ENCODE measurements around the gene SLC25A10.

The SLC25A10 gene

DNA sequence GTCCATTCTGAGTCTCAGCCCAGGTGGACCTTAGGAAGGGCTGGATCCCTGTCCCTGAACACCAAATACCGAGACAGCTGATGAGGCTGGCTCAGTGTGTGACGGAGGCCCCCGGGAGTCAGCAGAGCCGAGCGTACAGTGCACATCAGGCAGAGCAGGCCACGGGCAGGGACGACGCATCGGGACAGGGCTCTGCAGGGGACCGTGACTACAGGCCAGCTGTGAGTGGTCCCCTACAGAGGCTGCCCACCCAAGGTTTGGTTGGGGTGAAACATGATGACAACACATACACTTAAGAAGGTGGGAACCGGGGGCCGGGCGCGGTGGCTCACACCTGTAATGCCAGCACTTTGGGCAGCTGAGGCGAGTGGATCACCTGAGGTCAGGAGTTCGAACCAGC lies 39.1 kb upstream of the SLC25A10 start:
- TF ChIP-seq, protein P1, sequence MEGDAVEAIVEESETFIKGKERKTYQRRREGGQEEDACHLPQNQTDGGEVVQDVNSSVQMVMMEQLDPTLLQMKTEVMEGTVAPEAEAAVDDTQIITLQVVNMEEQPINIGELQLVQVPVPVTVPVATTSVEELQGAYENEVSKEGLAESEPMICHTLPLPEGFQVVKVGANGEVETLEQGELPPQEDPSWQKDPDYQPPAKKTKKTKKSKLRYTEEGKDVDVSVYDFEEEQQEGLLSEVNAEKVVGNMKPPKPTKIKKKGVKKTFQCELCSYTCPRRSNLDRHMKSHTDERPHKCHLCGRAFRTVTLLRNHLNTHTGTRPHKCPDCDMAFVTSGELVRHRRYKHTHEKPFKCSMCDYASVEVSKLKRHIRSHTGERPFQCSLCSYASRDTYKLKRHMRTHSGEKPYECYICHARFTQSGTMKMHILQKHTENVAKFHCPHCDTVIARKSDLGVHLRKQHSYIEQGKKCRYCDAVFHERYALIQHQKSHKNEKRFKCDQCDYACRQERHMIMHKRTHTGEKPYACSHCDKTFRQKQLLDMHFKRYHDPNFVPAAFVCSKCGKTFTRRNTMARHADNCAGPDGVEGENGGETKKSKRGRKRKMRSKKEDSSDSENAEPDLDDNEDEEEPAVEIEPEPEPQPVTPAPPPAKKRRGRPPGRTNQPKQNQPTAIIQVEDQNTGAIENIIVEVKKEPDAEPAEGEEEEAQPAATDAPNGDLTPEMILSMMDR (IDR thresholded peaks at IDR 0.05), result no peak

DNA sequence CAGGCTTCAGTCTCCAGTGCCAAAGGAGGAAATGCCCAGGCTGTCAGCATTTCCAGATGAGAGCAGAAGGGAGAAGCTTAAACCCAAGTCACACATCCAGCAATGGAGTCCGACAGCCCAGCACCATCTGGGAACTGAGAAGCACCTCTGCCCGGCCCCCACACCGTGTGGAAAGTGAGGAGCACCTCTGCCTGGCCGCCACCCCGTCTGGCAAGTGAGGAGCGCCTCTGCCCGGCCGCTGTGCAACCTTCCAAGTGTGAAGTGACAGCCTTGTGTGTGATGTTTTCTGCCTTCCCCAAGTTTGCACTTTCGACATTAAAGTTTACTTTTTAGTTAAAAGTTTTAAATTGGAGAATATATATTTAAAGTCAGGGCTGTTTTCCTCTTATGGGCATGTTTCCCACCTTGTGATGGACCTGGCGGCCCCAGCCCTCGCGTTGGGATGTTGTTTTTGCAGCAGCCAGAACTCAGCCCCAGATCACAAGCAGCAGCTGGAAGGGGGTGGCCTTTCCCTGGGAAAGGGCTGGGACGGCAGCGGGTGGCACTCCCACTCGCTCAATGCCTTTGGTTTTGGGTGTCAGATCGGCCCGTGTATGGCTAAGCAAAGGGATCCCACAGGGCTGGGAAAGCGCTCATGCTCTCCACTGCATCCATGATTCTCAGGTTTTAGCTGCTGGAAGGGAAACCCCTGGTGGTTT lies 38.4 kb upstream of the SLC25A10 start:
- TF ChIP-seq, protein P1 (IDR thresholded peaks at IDR 0.05), result no peak

DNA sequence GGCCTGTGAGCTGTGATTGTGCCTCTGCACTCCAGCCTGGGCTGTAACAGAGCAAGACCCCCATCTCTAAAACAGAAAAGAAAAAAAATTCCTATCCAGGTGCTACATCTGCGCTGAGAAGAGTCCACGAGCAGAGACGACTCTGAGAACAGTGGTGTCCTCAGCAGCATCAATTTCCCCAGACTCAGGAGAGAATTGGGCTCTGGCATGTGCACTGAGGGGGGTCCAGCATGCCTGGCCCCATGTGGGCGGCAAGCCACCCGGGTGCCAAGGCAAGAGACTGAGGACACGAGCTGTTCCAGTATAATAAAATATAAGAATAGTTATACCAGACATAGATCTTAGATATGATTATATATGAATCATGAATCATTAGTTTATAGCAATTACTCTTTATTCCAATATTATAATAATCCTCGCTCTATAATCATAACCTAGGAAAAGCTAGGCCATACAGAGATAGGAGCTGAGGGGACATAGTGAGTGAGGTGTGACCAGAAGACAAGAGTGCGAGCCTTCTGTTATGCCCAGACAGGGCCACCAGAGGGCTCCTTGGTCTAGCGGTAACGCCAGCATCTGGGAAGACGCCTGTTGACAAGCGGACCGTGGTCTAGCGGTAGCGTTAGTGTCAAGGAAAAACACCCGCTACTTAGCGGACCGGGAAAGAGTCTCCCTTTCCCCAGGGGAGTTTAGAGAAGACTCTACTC lies 36.4 kb upstream of the SLC25A10 start:
- TF ChIP-seq, protein P1 (IDR thresholded peaks at IDR 0.05), result peak; percentile 65

DNA sequence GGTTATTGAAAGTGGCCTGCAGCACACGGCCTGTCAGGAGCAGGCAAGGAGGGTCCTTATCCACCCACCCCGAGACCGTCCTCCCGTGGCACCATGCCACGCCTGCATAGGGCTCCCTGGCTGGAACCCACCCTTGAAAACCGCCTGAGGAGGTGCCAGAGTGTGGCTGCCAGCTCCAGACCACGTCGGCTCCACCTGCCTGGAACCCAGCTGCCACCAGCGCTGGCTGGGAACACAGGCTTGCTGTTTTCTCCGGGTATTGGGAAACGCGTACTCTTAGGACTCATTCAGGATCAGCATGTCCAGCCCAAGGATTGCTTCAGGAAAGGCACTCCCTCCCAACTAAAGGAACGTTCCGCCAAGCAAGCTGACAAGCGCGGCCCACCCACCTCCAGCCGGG lies 35.2 kb upstream of the SLC25A10 start:
- TF ChIP-seq, protein P1 (IDR thresholded peaks at IDR 0.05), result no peak

DNA sequence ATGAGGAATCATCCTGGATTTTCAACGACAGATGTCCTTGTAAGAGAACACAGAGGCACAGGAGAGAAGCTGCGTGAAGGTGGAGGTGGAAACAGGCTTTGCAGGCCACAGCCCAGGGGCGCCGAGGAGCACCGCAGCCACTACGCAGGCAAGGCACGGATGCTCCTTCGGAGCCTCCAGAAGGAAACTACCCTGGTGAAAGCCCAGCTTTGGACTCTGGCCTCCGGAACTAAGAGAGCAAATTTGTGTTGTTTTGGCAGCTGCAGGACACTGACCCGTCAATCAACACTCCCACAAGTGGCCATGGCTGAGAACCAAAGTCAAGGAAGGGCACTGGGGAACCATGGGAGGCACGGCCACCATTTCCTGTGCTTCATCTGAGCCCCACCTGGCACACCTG lies 31.9 kb upstream of the SLC25A10 start:
- TF ChIP-seq, protein P1 (IDR thresholded peaks at IDR 0.05), result no peak

DNA sequence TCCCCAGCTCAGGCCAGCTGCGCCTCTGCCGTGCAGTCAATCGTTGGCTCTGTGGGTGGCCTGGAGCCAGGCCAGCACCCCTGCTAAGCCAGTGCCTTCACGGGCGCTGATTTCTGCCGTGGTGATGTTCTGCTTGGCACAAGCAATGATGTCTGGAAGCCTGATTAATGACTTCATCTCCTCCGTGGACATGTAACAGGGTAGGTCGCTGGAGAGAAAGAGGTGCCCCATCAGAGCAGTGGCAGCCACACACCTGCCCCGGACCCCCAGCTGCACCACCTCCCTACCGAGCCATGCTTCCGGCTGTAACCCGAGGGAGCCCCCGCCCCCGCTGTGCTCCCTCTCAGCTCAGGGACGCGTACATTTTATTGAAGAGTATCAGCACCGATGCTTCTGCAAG lies 30.4 kb upstream of the SLC25A10 start:
- TF ChIP-seq, protein P1 (IDR thresholded peaks at IDR 0.05), result no peak

DNA sequence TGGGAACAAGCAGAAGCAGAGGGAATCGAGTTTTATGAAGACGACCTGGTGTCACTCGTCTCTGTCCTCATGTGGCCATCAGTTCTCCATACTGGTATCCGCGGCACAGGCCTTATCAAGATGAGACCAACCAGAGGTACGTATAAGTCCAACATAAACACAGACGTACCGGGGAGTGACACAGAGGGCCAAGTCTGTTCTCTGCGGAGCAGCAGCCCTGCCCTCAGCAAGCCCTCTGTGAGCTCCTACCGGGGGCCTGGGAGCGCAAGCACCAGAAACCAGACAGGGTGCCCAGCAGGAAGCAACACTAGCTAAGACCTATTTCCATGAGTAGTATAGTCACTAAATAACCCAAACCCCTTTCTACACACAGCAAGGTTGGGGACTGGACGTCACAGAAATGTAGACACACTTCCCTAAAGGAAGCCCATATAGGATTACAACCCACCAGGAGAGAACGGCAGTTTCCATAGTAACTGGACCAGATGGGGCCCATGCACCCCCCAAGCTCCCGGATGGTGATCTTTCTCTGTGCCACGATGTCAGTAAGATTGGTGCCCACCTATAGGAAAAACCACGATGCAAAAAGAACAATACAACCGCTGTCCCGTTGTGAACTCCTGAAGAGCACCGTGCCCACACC lies 29.4 kb upstream of the SLC25A10 start:
- TF ChIP-seq, protein P1 (IDR thresholded peaks at IDR 0.05), result no peak
